ENCODE results near the gene APOL1.

Gene APOL1

GRCh38 chr22:36210224-36210623 lies 42.7 kb upstream of the APOL1 start:
- no peak overlapping the region for H3K27ac ChIP-seq
- TF ChIP-seq CTCF (conservative IDR thresholded peaks at IDR 0.05), result no peak
- no peak for TF ChIP-seq ZFX (IDR thresholded peaks at IDR 0.05)

GRCh38 chr22:36211237-36211861 lies 41.6 kb upstream of the APOL1 start:
- H3K27ac ChIP-seq, result no peak overlapping the region
- TF ChIP-seq CTCF (conservative IDR thresholded peaks at IDR 0.05) (no peak), ZFX (IDR thresholded peaks at IDR 0.05) (no peak)

- TF ChIP-seq CTCF (conservative IDR thresholded peaks at IDR 0.05) (no peak), ZFX (IDR thresholded peaks at IDR 0.05) (no peak)
- no peak overlapping the region for H3K27ac ChIP-seq
Measured at GRCh38 chr22:36212901-36213300, 40.0 kb upstream of the APOL1 start.

GRCh38 chr22:36213586-36213985 lies 39.3 kb upstream of the APOL1 start:
- H3K27ac ChIP-seq, result no peak overlapping the region
- TF ChIP-seq CTCF (conservative IDR thresholded peaks at IDR 0.05) (no peak), ZFX (IDR thresholded peaks at IDR 0.05) (no peak)

GRCh38 chr22:36215981-36216380 lies 37.0 kb upstream of the APOL1 start:
- no peak overlapping the region for H3K27ac ChIP-seq
- TF ChIP-seq ZFX (IDR thresholded peaks at IDR 0.05) (no peak), CTCF (conservative IDR thresholded peaks at IDR 0.05) (no peak)

- H3K27ac ChIP-seq, result no peak overlapping the region
- no peak for TF ChIP-seq CTCF (conservative IDR thresholded peaks at IDR 0.05)
- no peak for TF ChIP-seq ZFX (IDR thresholded peaks at IDR 0.05)
Measured at GRCh38 chr22:36218648-36219193, 34.2 kb upstream of the APOL1 start.

GRCh38 chr22:36220451-36220921 lies 32.4 kb upstream of the APOL1 start:
- no peak for TF ChIP-seq CTCF (conservative IDR thresholded peaks at IDR 0.05)
- TF ChIP-seq ZFX (IDR thresholded peaks at IDR 0.05), result no peak
- no peak overlapping the region for H3K27ac ChIP-seq
